Activated CD8-positive, alpha-beta memory T cell treated with anti-CD3 and anti-CD28 coated beads, Interleukin-2, amount 50 U/mL, for 1 hour (primary cell): ENCODE data around the gene CPNE1.
"Not testable (repeated sequence)": the region's sequence is repeated elsewhere in the genome, so short reads cannot be mapped to it uniquely, and the experiment has no call there.

Source experiments
- DNase-seq: peaks from one replicate; pipeline ENCODE4 v3.0.0-alpha.2; 2020; ENCODE audit errors: extremely low read depth

Gene CPNE1

DNA sequence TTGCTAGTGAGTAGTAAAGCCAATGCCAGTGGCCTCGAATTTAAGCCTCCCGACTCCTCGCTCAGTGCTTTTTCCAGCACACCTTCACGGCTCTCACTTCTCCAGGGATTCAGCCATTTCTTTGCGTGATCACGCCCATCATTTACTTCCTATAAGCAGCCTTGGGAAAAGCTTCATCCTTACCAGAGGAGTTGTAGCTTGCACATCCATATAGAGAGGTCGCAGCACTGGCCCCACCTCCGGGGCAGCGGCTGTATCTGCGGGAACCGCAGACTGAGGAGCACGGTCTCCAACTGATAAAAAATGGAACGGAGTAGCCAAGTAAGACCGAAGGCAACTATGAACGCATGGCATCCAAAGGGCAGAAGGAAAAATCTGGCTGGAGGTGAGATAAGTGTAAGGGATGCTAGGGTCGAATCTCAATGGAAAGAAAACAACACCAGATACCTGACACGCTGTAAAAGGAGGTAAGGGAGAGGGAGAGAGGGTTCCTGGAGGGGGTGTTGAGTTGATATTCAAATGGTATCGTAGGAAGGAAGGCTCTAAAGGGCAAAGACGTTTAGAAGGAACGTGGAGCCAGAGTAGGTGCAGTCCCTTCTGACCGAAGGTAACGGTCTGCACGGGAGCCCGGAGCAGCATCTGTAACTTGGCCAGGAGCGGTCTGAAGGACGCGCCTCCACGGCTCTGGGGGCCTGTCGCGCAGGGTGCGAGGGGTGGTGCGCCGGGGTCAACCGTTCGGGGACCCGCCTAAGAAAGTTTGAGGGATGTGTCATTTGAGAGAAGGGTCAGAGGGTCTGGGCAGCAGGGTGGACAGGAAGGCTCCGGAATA lies 33.8 kb upstream of the CPNE1 start:
- DNase-seq, result no peak

DNA sequence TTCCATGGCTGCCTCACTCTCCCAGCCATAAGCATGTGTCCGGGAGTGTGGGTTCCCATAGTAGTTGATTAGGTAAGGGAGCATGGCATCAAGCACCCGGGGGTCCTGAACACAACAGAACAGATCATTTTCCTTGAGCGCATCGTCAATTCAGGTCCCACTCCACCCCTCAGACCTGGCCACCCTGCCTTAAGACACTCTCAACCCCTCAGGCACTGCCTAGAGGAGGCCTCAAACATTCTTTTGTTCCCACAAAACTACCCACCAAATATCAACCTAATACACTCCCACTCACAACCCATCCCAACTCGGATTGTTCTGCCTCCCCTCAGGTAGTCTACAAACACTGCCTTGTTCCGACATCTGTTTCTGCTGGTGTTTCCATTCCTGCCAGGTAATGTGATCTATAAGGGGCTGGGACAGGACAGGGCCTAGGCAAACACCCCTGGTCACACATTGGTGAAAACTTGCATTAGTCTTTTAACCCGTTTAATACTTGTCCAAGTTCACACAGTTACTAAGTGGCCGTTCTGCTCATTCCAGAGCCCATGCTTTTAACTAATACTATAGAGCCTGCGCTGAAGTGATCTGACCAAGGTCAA lies 33.1 kb upstream of the CPNE1 start:
- no peak for DNase-seq

DNA sequence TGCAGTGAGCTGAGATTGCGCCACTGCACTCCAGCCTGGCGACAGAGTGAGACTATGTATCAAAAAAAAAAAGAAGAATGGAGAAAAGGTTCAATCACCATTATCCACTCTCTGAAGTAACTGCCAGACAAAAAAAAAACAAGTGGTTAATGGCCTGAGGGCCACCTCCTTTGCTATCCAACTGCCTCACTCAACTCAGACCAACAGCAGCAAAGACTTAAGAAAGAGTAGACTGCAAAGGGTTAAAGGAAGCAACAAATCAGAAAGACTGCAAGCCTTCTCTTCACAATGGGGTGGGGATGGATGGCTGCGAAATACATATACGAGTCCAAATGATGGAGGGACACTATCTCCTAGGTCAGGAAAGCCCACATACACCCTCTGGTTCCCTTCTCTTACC lies 31.3 kb upstream of the CPNE1 start:
- DNase-seq, result no peak

DNA sequence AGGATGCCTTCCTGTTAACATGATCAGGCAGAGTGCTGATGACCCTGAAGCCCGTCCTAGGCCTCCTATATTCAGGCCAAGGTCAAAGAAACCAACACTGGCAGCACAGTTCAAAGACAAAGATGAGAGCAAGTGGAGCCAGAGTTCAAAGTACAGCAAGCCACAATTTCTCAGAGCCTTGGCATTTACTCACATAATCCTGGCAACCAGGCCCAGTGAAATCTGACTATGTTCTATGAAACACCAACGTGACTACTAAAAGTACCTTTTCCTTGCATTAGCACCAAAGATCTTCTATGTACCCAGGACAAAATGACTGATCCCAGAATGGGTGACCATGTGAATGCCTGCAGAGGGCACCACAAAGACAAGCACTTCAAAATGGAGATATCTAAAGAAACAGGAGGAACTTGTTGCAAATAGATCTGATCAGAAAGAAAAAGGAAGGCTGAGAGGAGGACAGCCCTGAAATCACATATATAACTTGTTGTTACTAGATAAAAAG lies 30.6 kb upstream of the CPNE1 start:
- no peak for DNase-seq

DNA sequence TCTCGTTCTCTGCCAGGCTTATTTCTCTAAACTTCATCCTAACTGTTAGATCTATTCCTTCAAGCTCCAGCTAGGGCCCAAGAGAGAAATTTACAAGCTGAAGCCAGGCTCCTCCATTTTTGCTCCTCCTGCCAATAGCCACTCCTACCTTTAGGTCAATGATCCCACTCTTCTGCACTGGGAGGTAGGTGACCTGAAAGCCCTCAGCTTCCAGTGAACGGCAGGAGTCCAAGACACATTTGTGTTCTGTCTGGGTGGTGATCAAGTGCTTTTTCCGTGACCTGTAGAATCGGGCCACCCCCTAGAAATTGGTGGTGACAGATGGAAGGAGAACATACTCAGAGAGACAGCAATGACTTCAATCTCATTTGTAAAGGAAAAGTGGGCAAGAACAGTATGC lies 25.6 kb upstream of the CPNE1 start:
- DNase-seq, result no peak

GRCh38 chr20:35686872-35687271 lies 22.2 kb upstream of the CPNE1 start:
- not testable (repeated sequence) for DNase-seq

DNA sequence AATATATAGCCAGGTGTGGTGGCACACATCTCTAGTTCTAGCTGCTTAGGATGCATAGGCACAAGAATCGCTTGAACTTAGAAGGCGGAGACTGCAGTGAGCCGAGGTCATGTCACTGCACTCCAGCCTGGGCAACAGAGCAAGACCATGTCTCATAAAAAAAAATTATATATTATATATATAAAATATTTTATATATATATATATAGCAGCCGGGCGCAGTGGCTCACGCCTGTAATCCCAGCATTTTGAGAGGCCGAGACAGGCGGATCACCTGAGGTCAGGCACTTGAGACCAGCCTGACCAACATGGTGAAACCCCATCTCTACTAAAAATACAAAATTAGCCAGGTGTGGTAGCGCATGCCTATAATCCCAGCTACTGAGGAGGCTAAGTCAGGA lies 20.7 kb upstream of the CPNE1 start:
- not testable (repeated sequence) for DNase-seq

GRCh38 chr20:35681960-35682359 lies 17.3 kb upstream of the CPNE1 start:
- DNase-seq, result no peak

DNA sequence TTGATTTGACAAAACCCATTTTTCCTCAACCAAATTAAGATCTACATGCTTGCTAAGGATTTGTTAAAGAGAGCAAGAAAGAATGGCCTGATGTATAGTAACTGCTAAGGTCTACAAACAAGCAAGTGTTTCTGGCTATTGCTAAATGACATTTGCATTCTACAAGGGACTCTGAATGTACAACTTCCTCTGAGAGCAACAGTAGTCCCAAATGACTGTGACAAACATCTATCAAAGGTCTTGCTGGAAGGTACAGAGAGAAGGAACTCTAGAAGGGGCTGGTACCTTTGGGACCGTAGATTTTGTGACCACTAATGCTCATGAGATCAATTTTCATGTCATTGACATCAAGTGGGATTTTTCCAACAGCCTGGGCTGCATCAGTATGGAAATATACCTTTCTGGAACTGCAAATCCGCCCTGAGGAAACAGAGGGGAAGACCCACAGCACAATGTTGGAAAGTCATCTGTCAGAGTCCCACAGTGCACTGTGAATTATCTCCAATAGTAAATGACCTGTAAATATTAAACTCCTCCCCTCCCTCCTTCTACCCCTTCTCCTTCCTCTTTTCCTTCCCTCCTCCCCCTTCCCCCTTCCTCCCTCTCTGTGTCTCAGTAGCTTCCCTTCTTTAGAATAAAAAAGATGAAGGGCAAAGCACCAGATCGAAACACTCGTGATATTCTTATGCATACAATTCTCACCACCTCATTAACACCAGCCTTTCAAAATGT lies 15.9 kb upstream of the CPNE1 start:
- DNase-seq, result no peak

- DNase-seq, result no peak
Measured at GRCh38 chr20:35674921-35675320, 10.2 kb upstream of the CPNE1 start.

- no peak for DNase-seq
Measured at GRCh38 chr20:35673884-35674283, 9.2 kb upstream of the CPNE1 start.

DNA sequence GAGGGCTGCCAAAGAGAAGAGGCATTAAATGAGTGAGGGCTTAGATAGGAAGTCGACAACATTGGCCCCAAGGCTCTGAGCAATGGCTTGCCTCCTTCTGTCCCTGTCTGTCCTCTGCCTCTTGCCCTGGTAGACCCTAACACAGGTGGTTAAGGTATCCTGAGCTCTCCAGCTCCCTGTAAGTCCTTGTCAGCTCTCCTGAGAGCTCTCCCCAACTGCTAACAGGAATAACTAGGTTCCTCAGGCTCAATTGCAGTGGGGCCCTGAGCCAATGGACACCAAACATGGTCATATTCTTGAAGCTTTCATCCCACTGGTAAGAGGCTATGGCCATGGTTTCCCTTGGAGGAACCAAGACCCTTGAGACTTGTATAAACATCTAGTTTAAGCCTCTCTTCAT lies 5.0 kb upstream of the CPNE1 start:
- no peak for DNase-seq

GRCh38 chr20:35669221-35669620 lies 4.5 kb upstream of the CPNE1 start:
- DNase-seq, result no peak

DNA sequence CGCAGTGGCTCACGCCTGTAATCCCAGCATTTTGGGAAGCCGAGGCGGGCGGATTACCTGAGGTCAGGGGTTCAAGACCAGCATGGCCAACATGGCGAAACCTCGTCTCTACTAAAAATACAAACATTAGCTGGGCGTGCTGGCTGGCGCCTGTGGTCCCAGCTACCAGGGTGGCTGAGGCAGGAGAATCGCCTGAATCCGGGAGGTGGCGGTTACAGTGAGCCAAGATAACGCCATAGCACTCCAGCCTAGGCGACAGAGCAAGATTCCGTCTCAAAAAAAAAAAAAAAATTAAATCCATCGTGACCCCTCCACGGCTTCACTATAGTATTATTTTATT lies 1.2 kb upstream of the CPNE1 start:
- DNase-seq, result no peak

DNA sequence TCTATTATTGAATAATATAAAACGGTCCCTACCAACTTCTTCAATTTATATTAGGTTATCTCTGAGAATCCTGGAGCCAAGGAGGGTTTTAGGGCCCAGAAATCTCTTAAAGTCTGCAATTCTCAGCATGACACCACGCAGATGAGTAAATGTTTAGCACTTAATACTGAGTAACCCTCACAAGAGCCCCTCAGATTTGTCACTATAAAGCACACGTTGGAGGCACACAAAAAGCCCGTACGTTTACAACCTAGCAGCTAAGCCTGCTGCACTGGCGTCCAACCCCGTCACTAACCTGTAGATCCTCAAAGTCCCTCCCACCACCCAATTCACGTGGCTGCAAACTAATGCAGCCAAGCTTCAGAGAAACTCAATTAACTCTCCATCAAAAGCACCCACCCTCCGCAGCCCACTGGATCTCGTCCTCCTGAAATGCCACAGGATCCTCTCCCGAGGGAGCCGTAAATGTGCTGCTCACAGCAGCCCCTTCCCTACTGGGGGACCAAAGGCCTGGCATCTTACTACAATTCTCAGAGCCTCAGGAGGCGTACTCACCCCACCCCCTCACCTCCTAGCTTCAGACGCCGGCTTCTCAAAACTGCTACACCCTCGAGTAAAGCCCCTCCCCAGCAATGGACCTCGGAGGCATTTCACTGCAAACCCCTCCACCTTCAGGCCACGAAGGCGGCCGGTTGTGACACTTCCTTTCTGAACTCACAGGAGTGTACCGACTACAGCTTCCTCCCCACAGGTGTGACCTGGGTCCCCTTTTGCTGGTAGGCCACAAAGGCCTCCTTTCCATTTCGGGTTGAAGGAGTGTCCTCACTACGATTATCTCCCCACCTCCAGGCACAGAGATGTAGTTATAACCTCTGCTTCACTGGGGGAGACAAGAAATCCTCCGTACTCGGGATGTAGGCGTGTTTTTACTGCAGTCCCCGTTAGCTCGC lies 909 bp downstream of the CPNE1 start:
- DNase-seq, result peak; percentile 33

DNA sequence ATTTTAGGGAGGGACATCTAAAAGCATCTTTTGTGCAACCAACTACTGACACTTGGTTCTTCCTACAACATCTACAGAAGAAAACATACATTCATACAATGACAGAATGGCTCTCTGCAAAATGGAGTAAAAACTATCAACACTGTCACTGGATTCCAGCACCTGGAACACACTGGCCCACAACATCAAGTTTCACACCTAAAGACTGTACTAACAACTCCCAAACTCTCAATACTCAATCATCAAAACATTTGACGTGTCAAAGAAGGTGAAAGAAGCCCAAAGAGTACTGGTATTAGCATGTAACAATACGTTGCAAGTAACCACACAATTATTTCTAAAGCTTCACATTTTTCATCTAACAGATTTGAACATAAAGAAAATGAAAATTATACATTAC lies 2.1 kb downstream of the CPNE1 start:
- no peak for DNase-seq

- DNase-seq, result no peak
Measured at GRCh38 chr20:35661908-35662307, 2.8 kb downstream of the CPNE1 start.

GRCh38 chr20:35661053-35661452 lies 3.6 kb downstream of the CPNE1 start:
- DNase-seq, result no peak

- DNase-seq, result no peak
Measured at GRCh38 chr20:35660122-35660937, 4.4 kb downstream of the CPNE1 start.

DNA sequence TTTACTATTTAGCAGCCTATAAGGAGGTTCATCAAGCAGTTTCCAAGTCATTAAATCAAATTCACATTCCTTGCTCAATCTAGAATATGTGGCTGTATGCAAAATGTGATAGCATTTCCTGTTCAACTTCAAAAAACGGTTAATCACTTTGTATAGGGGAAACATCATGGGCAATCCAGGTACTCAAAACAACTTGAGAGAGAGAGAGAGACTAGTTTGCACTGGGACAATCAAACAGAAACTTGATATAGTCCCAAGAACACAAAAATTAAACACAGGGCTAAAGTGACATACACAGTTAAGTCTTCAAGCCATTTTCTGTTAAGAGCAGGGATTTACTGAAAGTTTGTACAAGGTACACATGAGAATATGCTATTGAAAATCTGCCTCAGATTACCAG lies 7.4 kb downstream of the CPNE1 start:
- DNase-seq, result no peak

- no peak for DNase-seq
Measured at GRCh38 chr20:35654415-35654814, 10.3 kb downstream of the CPNE1 start.
